HepG2 (cell line): ENCODE results near the gene UBE2O. TPM values are rescaled to one million over a fixed set of nuclear protein-coding genes. Genes with fewer than 3 reads are reported as not detected.

Experiments
- ATF1 ChIP-seq: IDR thresholded peaks from 2 replicates; pipeline ENCODE4 v1.6.1; 2016; ENCODE audit warnings: mild to moderate bottlenecking, control low read depth
- CBX1 ChIP-seq: IDR thresholded peaks from one replicate; pipeline ENCODE4 v1.6.1; 2016; ENCODE audit warnings: antibody characterized with exemption, low read depth
- CTCF ChIP-seq: sonication (generic); formaldehyde crosslinking; IDR thresholded peaks from 2 replicates; pipeline ENCODE4 v1.5.0; 2020; ENCODE audit warnings: mild to moderate bottlenecking, missing genetic modification reagents, moderate library complexity
- DDIT3 ChIP-seq: sonication (generic); formaldehyde crosslinking; IDR thresholded peaks from 2 replicates; pipeline ENCODE4 v1.4.0; 2020; ENCODE audit warnings: mild to moderate bottlenecking, missing genetic modification reagents
- DNMT3B ChIP-seq: conservative IDR thresholded peaks from 2 replicates; pipeline ENCODE4 v1.6.1; 2016; ENCODE audit warnings: missing biosample characterization, control low read depth
- HMG20B ChIP-seq: conservative IDR thresholded peaks from 2 replicates; pipeline ENCODE4 v1.6.1; 2016; ENCODE audit warnings: missing genetic modification reagents, missing compliant biosample characterization
- HMGA1 ChIP-seq: sonication (generic); formaldehyde crosslinking; conservative IDR thresholded peaks from 2 replicates; pipeline ENCODE4 v1.4.0; 2020; ENCODE audit warnings: missing genetic modification reagents
- ISL2 ChIP-seq: sonication (generic); formaldehyde crosslinking; IDR thresholded peaks from 2 replicates; pipeline ENCODE4 v1.5.0; 2020; ENCODE audit warnings: missing genetic modification reagents
- KDM6A ChIP-seq: IDR thresholded peaks from 2 replicates; pipeline ENCODE4 v1.6.1; 2016; ENCODE audit warnings: low read depth
- KLF12 ChIP-seq: sonication (generic); formaldehyde crosslinking; IDR thresholded peaks from 2 replicates; pipeline ENCODE4 v1.4.0; 2020; ENCODE audit warnings: missing genetic modification reagents, borderline replicate concordance
- PRPF4 ChIP-seq: fragments of 200-400 bp; formaldehyde crosslinking; IDR thresholded peaks from 2 replicates; pipeline ENCODE4 v1.6.1; 2016; ENCODE audit warnings: low read length, low read depth; ENCODE audit not compliant: poor library complexity, severe bottlenecking
- REXO4 ChIP-seq: sonication (generic); formaldehyde crosslinking; IDR thresholded peaks from 2 replicates; pipeline ENCODE4 v1.8.0; 2022; ENCODE audit warnings: missing genetic modification reagents, mild to moderate bottlenecking, borderline replicate concordance
- RFX1 ChIP-seq: fragments of 450-650 bp; IDR thresholded peaks from 2 replicates; pipeline ENCODE4 v1.6.1; 2017
- SALL1 ChIP-seq: sonication (generic); formaldehyde crosslinking; IDR thresholded peaks from 2 replicates; pipeline ENCODE4 v1.8.0; 2022; ENCODE audit warnings: mild to moderate bottlenecking, missing genetic modification reagents
- SMAD1 ChIP-seq: sonication (generic); formaldehyde crosslinking; IDR thresholded peaks from 2 replicates; pipeline ENCODE4 v1.4.0; 2020; ENCODE audit warnings: missing genetic modification reagents, low read depth, mild to moderate bottlenecking, borderline replicate concordance
- TFDP2 ChIP-seq: sonication (generic); formaldehyde crosslinking; IDR thresholded peaks from 2 replicates; pipeline ENCODE4 v1.4.0; 2020; ENCODE audit warnings: missing genetic modification reagents
- U2AF2 ChIP-seq: fragments of 200-400 bp; formaldehyde crosslinking; IDR thresholded peaks from 2 replicates; pipeline ENCODE4 v1.6.1; 2017; ENCODE audit warnings: low read depth, mild to moderate bottlenecking, low read length
- YEATS2 ChIP-seq: sonication (generic); formaldehyde crosslinking; IDR thresholded peaks from 2 replicates; pipeline ENCODE4 v1.4.0; 2020; ENCODE audit warnings: missing genetic modification reagents, borderline replicate concordance
- ZKSCAN5 ChIP-seq: sonication (generic); formaldehyde crosslinking; IDR thresholded peaks from 2 replicates; pipeline ENCODE4 v1.5.1; 2020; ENCODE audit warnings: mild to moderate bottlenecking, missing genetic modification reagents
- ZNF180 ChIP-seq: sonication (generic); formaldehyde crosslinking; IDR thresholded peaks from 2 replicates; pipeline ENCODE4 v1.4.0; 2020; ENCODE audit warnings: low read depth, missing genetic modification reagents, borderline replicate concordance
- ZNF232 ChIP-seq: sonication (generic); formaldehyde crosslinking; IDR thresholded peaks from 2 replicates; pipeline ENCODE4 v1.4.0; 2020; ENCODE audit warnings: missing genetic modification reagents, borderline replicate concordance
- ZNF24 ChIP-seq: fragments of 450-650 bp; IDR thresholded peaks from 2 replicates; pipeline ENCODE4 v1.6.1; 2017; ENCODE audit warnings: antibody characterized with exemption, mild to moderate bottlenecking
- ZNF296 ChIP-seq: sonication (generic); formaldehyde crosslinking; conservative IDR thresholded peaks from 2 replicates; pipeline ENCODE4 v1.5.0; 2020; ENCODE audit warnings: mild to moderate bottlenecking, missing genetic modification reagents
- ZNF850 ChIP-seq: sonication (generic); formaldehyde crosslinking; conservative IDR thresholded peaks from 2 replicates; pipeline ENCODE4 v1.9.0; 2021; ENCODE audit warnings: mild to moderate bottlenecking, missing genetic modification reagents
- ZNF891 ChIP-seq: sonication (generic); formaldehyde crosslinking; IDR thresholded peaks from 2 replicates; pipeline ENCODE4 v1.5.0; 2020; ENCODE audit warnings: mild to moderate bottlenecking, missing genetic modification reagents
- ZSCAN30 ChIP-seq: sonication (generic); formaldehyde crosslinking; IDR thresholded peaks from 2 replicates; pipeline ENCODE4 v1.5.0; 2020; ENCODE audit warnings: mild to moderate bottlenecking, missing genetic modification reagents
- polyA plus RNA-seq, 8 experiments: library from polyadenylated mRNA; depleted of rRNA in 3 of 8; stranded (reverse) in 7 of 8; unstranded in 1 of 8; fragments of >200 nt; fragmentation: Illumina TruSeq in 4 of 8; extraction: Trizol in 4 of 8; gene quantifications; 2 replicates each; pipeline versions ENCODE4 v1.2.1 to v1.2.3, GENCODE V29; 2011 to 2016; ENCODE audit warnings: low read depth in 4 of 8, missing spikeins in 1 of 8, mixed read lengths in 1 of 8; ENCODE audit not compliant: insufficient read depth in 1 of 8
- total RNA-seq, 5 experiments: library from RNA; depleted of rRNA; stranded (reverse); fragments of >200 nt; fragmentation: Illumina TruSeq; extraction: Trizol; gene quantifications; 2 replicates each; pipeline ENCODE4 v1.2.3, GENCODE V29; 2016; ENCODE audit warnings: low read depth in 1 of 5

Gene UBE2O
- total and polyA plus RNA-seq, 2 of the 13 experiments (the other 11 are each of a cell fraction or from before 2014, with no cell fraction given), result 21.5 to 23.5 TPM

- TF ChIP-seq PRPF4, result no peak
- TF ChIP-seq CTCF (CRISPR knock-in tag), result no peak
- no peak for TF ChIP-seq REXO4 (CRISPR knock-in tag)
- no peak for TF ChIP-seq ZSCAN30
- TF ChIP-seq YEATS2, result 0 out of 2 replicates have a peak, but pooled peaks have one; percentile 21
- no peak for TF ChIP-seq ZNF891 (CRISPR knock-in tag)
- TF ChIP-seq HMG20B, result no peak
- no peak for TF ChIP-seq CBX1
- no peak for TF ChIP-seq DNMT3B (CRISPR knock-in tag)
- no peak for TF ChIP-seq ATF1 (CRISPR knock-in tag)
- TF ChIP-seq U2AF2, result no peak
- peak; percentile 55; the same call in 1 of the 2 replicates for TF ChIP-seq ZNF24
- no peak for TF ChIP-seq ZNF180 (CRISPR knock-in tag)
- TF ChIP-seq HMGA1 (CRISPR knock-in tag), result no peak
- no peak for TF ChIP-seq KDM6A
- TF ChIP-seq SALL1 (CRISPR knock-in tag), result 0 out of 2 replicates have a peak, but pooled peaks have one; percentile 10
- no peak for TF ChIP-seq ZKSCAN5 (CRISPR knock-in tag)
- no peak for TF ChIP-seq ZNF850 (CRISPR knock-in tag)
- no peak for TF ChIP-seq SMAD1 (CRISPR knock-in tag)
- no peak for TF ChIP-seq KLF12 (CRISPR knock-in tag)
- no peak for TF ChIP-seq ZNF296 (CRISPR knock-in tag)
- TF ChIP-seq RFX1, result peak; percentile 42
- TF ChIP-seq TFDP2 (CRISPR knock-in tag), result no peak
- peak; percentile 49; the same call in 1 of the 2 replicates for TF ChIP-seq ZNF232
- TF ChIP-seq DDIT3 (CRISPR knock-in tag), result no peak
- 0 out of 2 replicates have a peak, but pooled peaks have one; percentile 33 for TF ChIP-seq ISL2
Observed at GRCh38 chr17:76356803-76357456, 96.0 kb downstream of the UBE2O start (continued).
